Kidney epithelial cell (primary cell): ENCODE data around the gene MAPK1IP1L. TPM values are rescaled to one million over a fixed set of nuclear protein-coding genes. Genes with fewer than 3 reads are reported as not detected.

Experiments
- DNase-seq: peaks from one replicate; pipeline ENCODE4 v3.0.0-alpha.2; 2010; ENCODE audit warnings: low read depth
- H3K27me3 ChIP-seq: 2 replicates; pipeline ENCODE4 v1.6.0; 2011; ENCODE audit warnings: low read length; ENCODE audit not compliant: control insufficient read depth, insufficient read depth
- H3K36me3 ChIP-seq: 2 replicates; pipeline ENCODE4 v1.5.1; 2011; ENCODE audit warnings: low read length; ENCODE audit not compliant: control insufficient read depth, insufficient read depth
- H3K4me3 ChIP-seq: 2 replicates; pipeline ENCODE4 v1.5.1; 2011; ENCODE audit warnings: low read depth, mild to moderate bottlenecking, control low read depth, low read length
- total RNA-seq: library from RNA; depleted of rRNA; stranded (reverse); fragments of >200 nt; gene quantifications from 2 replicates; pipeline ENCODE4 v1.2.3, GENCODE V29; 2015
- TF ChIP-seq, protein P1 (sequence below): IDR thresholded peaks from 2 replicates; pipeline ENCODE4 v1.5.1; 2011; ENCODE audit warnings: mild to moderate bottlenecking, moderate library complexity, low read length, control low read depth, inconsistent platforms; ENCODE audit not compliant: insufficient read depth, poor library complexity, severe bottlenecking

Gene MAPK1IP1L
- total RNA-seq, 1 donor from 2014 or later = 114 TPM

DNA sequence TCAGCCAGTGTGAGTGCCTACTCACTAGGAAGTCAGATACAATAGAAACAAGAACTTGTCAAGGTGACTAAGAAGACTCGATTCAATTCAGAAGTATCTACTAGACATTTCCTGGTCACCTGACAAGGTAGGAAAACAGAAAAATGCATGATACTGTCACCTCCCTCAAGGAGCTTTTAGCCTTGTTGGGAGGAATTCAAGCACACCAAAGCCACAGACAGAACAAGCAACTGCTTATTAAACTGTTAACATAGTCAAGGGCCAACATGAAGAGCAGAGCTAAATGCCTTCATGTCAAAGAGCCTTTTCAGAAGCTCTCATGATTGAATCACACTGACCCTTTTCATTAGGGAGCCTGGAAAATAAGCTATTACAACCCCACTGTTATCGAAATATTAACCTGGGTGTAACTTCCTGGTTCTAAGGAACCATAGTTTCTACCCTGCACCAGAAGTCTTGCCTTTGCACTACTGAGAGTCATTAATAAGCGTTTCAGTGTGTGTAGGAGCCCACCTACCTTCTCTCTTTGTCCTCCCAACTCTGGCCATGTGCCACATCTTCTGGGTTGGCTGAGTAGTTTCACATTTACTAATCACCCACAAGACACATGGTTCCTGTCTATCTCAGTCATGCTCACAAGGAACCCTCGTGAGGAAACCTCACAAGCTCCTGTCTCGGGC, 46.6 kb downstream of the MAPK1IP1L start:
- Histone ChIP-seq H3K4me3 (no peak overlapping the region), H3K36me3 (no peaks in the 10 kb centered on the region), H3K27me3 (no peaks in the 10 kb centered on the region)
- TF ChIP-seq, protein P1, sequence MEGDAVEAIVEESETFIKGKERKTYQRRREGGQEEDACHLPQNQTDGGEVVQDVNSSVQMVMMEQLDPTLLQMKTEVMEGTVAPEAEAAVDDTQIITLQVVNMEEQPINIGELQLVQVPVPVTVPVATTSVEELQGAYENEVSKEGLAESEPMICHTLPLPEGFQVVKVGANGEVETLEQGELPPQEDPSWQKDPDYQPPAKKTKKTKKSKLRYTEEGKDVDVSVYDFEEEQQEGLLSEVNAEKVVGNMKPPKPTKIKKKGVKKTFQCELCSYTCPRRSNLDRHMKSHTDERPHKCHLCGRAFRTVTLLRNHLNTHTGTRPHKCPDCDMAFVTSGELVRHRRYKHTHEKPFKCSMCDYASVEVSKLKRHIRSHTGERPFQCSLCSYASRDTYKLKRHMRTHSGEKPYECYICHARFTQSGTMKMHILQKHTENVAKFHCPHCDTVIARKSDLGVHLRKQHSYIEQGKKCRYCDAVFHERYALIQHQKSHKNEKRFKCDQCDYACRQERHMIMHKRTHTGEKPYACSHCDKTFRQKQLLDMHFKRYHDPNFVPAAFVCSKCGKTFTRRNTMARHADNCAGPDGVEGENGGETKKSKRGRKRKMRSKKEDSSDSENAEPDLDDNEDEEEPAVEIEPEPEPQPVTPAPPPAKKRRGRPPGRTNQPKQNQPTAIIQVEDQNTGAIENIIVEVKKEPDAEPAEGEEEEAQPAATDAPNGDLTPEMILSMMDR = no peak
- no peak for DNase-seq

DNA sequence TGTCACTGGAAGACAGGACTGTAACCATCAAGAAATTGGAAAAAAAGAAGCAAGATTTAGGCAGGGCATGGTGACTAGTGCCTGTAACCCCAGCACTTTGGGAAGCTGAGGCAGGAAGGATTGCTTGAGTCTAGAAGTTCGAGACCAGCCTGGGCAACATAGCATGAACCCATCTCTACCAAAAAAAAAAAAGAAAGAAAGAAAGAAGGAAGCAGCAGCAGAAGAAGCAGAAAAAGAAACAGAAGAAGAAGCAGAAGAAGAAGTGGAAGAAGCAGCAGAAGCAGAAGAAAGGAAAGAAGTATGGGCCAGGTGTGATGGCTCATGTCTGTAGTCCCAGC, 47.1 kb downstream of the MAPK1IP1L start:
- TF ChIP-seq, protein P1 = no peak
- H3K4me3 ChIP-seq = no peak overlapping the region
- no peak for DNase-seq
- no peaks in the 10 kb centered on the region for H3K36me3 ChIP-seq
- no peaks in the 10 kb centered on the region for H3K27me3 ChIP-seq

DNA sequence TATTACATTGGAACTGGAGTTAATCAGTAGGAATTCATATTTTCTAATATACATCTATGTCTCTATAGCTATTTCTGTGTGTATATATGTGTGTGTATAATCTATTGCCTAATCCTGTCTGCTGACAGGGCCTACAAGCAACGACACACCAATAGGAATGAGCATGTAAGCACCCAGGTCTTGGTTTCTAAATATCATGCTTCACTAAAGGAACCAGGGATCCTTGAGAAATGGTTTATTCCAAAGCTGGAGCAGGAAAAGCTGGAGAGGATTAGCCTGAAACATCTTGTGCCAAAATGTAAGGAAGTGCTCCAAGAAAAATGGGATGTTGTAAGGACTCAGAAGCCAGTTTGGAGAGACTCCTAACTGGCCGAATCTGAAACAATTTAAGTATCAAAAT, 48.3 kb downstream of the MAPK1IP1L start:
- TF ChIP-seq, protein P1 = no peak
- no peak for DNase-seq
- no peak overlapping the region for H3K4me3 ChIP-seq
- H3K27me3 ChIP-seq = no peaks in the 10 kb centered on the region
- no peaks in the 10 kb centered on the region for H3K36me3 ChIP-seq

DNA sequence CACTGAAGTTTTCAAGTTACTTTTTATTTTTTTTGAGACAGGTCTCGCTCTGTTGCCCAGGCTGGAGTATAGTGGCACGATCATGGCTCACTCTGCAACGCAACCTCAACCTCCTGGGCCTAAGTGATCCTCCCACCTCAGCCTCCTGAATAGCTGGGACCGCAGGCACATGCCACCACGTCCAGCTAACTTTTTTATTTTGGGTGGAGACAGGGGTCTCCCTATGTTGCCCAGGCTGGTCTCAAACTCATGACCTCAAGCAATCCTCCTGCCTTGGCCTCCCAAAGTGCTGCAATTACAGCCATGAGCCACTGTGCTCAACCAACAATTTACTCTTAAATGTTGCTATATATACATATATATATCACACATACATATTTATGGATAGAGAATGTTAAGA, 50.3 kb downstream of the MAPK1IP1L start:
- Histone ChIP-seq H3K27me3 (no peaks in the 10 kb centered on the region), H3K36me3 (no peaks in the 10 kb centered on the region), H3K4me3 (no peak overlapping the region)
- TF ChIP-seq, protein P1 = no peak
- no peak for DNase-seq

DNA sequence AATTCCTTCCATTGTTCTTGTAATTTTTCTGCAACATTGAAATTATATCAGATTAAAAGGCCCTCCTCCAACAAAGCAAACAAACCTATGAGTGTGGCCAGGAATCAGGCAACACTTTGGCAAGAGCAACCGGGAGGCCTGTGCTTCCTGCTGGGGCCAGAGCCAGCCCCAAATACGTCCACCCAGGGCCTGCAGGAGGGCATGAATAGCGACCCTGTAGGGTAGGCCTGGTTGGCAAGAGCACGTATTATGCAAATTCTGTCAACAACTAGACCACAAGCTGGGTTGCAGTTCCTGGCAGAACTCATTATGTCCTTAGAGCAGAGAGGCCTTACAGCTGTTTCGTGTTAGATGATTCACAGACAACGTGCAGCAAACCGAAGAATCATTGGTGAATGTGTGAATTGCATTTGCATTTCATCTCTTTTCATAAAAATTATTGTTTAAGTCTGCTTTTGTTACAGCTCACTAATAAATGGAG, 50.7 kb downstream of the MAPK1IP1L start:
- TF ChIP-seq, protein P1 = no peak
- Histone ChIP-seq H3K27me3 (no peaks in the 10 kb centered on the region), H3K36me3 (no peaks in the 10 kb centered on the region), H3K4me3 (no peak overlapping the region)
- peak; percentile 55 for DNase-seq

DNA sequence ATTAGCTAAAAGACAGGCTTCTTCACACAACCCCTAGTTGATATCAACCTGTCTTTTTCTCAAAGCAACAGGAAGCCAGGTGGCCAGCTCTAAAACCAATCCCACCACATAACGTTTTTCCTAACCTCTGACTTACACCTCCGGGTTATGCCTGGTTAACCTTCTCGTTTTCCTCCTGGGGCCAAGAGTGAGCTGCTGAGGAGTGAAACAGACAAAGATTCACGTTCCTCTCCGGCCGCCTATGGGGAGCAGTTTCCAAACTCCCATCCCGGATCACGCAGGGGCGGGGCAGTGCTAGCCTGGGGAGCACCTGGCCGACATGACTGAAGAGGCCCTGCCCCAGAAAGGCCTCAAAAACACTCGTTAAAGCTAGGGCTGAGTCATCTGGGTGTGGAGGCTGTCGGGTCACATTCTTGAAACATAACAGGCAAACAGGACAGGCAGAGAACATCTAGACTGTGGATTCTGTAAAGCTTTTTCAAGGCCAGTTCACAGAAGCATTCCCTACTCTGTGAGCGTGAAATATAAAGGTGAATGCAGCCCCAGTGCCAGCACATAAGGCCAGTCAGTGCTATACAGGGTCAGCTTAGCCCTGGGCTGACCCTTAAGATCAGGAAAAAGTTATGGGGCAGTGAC, 51.7 kb downstream of the MAPK1IP1L start:
- H3K4me3 ChIP-seq = no peak overlapping the region
- DNase-seq = peak; percentile 89

More for the DNA sequence above, 51.7 kb downstream of the MAPK1IP1L start:
- Histone ChIP-seq H3K36me3 (no peaks in the 10 kb centered on the region), H3K27me3 (no peaks in the 10 kb centered on the region)
- TF ChIP-seq, protein P1 = no peak
